SK-N-SH treated with all-trans-retinoic acid at 6 μM for 48 hours (cell line): ENCODE data around the gene DET1.

Source experiments
- ATAC-seq: fragments of 200-7000 bp; cut with Tn5 transposase; 3 replicates; pipeline ENCODE4 v1.9.1; 2020; ENCODE audit warnings: mild to moderate bottlenecking, moderate library complexity
- ARNTL ChIP-seq: fragments of 450-650 bp; formaldehyde crosslinking; IDR thresholded peaks from 2 replicates; pipeline ENCODE4 v1.5.0; 2020; ENCODE audit warnings: low read depth, mild to moderate bottlenecking, moderate library complexity, borderline replicate concordance
- BACH2 ChIP-seq: fragments of 250-450 bp; sonication (Bioruptor Pico); IDR thresholded peaks from 2 replicates; pipeline ENCODE4 v1.9.0; 2021; ENCODE audit warnings: mild to moderate bottlenecking, borderline replicate concordance
- CREB5 ChIP-seq: fragments of 250-450 bp; sonication (Bioruptor Pico); IDR thresholded peaks from 2 replicates; pipeline ENCODE4 v1.5.1; 2020; ENCODE audit warnings: low read depth, mild to moderate bottlenecking, moderate library complexity
- CSDC2 ChIP-seq: fragments of 250-450 bp; sonication (Bioruptor Pico); IDR thresholded peaks from 2 replicates; pipeline ENCODE4 v1.5.0; 2020; ENCODE audit warnings: mild to moderate bottlenecking, moderate library complexity
- CSRNP3 ChIP-seq: fragments of 250-450 bp; sonication (Bioruptor Pico); IDR thresholded peaks from 2 replicates; pipeline ENCODE4 v1.5.1; 2021; ENCODE audit warnings: mild to moderate bottlenecking, moderate library complexity
- ESRRG ChIP-seq: fragments of 250-450 bp; sonication (Bioruptor Pico); IDR thresholded peaks from 2 replicates; pipeline ENCODE4 v1.6.1; 2021; ENCODE audit warnings: mild to moderate bottlenecking
- GLIS3 ChIP-seq: fragments of 250-450 bp; sonication (Bioruptor Pico); IDR thresholded peaks from 2 replicates; pipeline ENCODE4 v1.5.0; 2020; ENCODE audit warnings: mild to moderate bottlenecking, moderate library complexity
- ISL1 ChIP-seq: fragments of 250-450 bp; sonication (Bioruptor Pico); IDR thresholded peaks from 2 replicates; pipeline ENCODE4 v2.1.2; 2022; ENCODE audit warnings: mild to moderate bottlenecking, moderate library complexity
- OSR1 ChIP-seq: fragments of 250-450 bp; sonication (Bioruptor Pico); IDR thresholded peaks from 2 replicates; pipeline ENCODE4 v1.8.0; 2022; ENCODE audit warnings: moderate library complexity, mild to moderate bottlenecking, inconsistent platforms
- PATZ1 ChIP-seq: fragments of 250-450 bp; sonication (Bioruptor Pico); IDR thresholded peaks from 2 replicates; pipeline ENCODE4 v1.8.0; 2020; ENCODE audit warnings: mild to moderate bottlenecking, moderate library complexity, borderline replicate concordance
- POU6F1 ChIP-seq: fragments of 250-450 bp; sonication (Bioruptor Pico); IDR thresholded peaks from 2 replicates; pipeline ENCODE4 v1.8.0; 2021; ENCODE audit warnings: low read depth, mild to moderate bottlenecking, moderate library complexity, borderline replicate concordance
- PPARA ChIP-seq: fragments of 250-450 bp; sonication (Bioruptor Pico); IDR thresholded peaks from 2 replicates; pipeline ENCODE4 v1.5.0; 2020; ENCODE audit warnings: mild to moderate bottlenecking, borderline replicate concordance
- RARB ChIP-seq: fragments of 250-450 bp; sonication (Bioruptor Pico); IDR thresholded peaks from 2 replicates; pipeline ENCODE4 v1.8.0; 2021; ENCODE audit warnings: mild to moderate bottlenecking, moderate library complexity
- SNAI2 ChIP-seq: fragments of 250-450 bp; sonication (Bioruptor Pico); IDR thresholded peaks from 2 replicates; pipeline ENCODE4 v1.5.0; 2020; ENCODE audit warnings: mild to moderate bottlenecking, moderate library complexity
- TCF4 ChIP-seq: fragments of 250-450 bp; sonication (Bioruptor Pico); IDR thresholded peaks from 2 replicates; pipeline ENCODE4 v1.8.0; 2021; ENCODE audit warnings: mild to moderate bottlenecking, moderate library complexity, borderline replicate concordance
- TOX ChIP-seq: fragments of 250-450 bp; sonication (Bioruptor Pico); IDR thresholded peaks from 2 replicates; pipeline ENCODE4 v1.8.0; 2021; ENCODE audit warnings: mild to moderate bottlenecking, moderate library complexity, borderline replicate concordance
- TSHZ2 ChIP-seq: fragments of 250-450 bp; sonication (Bioruptor Pico); IDR thresholded peaks from 2 replicates; pipeline ENCODE4 v1.5.0; 2020; ENCODE audit warnings: mild to moderate bottlenecking, moderate library complexity
- ZFP3 ChIP-seq: fragments of 250-450 bp; sonication (Bioruptor Pico); IDR thresholded peaks from 2 replicates; pipeline ENCODE4 v1.5.0; 2020; ENCODE audit warnings: mild to moderate bottlenecking, moderate library complexity
- ZFP30 ChIP-seq: fragments of 450-650 bp; formaldehyde crosslinking; IDR thresholded peaks from 2 replicates; pipeline ENCODE4 v1.5.0; 2022; ENCODE audit warnings: mild to moderate bottlenecking, moderate library complexity
- ZNF565 ChIP-seq: fragments of 450-650 bp; formaldehyde crosslinking; conservative IDR thresholded peaks from 2 replicates; pipeline ENCODE4 v1.5.0; 2020; ENCODE audit warnings: low read depth, mild to moderate bottlenecking, moderate library complexity
- ZNF70 ChIP-seq: fragments of 450-650 bp; formaldehyde crosslinking; IDR thresholded peaks from 2 replicates; pipeline ENCODE4 v1.5.0; 2020; ENCODE audit warnings: mild to moderate bottlenecking, moderate library complexity

The DET1 gene

GRCh38 chr15:88497109-88497765 lies 49.2 kb downstream of the DET1 start:
- ATAC-seq, result no peak; the same call in 2 of the 3 replicates
- no peak for TF ChIP-seq ZFP3 (CRISPR knock-in tag)
- TF ChIP-seq PPARA, result no peak
- TF ChIP-seq TOX (CRISPR knock-in tag), result no peak
- TF ChIP-seq ISL1 (CRISPR knock-in tag), result no peak
- TF ChIP-seq ZNF565 (CRISPR knock-in tag), result no peak
- TF ChIP-seq CREB5, result no peak
- no peak for TF ChIP-seq TCF4
- no peak for TF ChIP-seq POU6F1 (CRISPR knock-in tag)
- no peak for TF ChIP-seq SNAI2 (CRISPR knock-in tag)
- TF ChIP-seq CSRNP3 (CRISPR knock-in tag), result no peak
- TF ChIP-seq CSDC2 (CRISPR knock-in tag), result no peak
- TF ChIP-seq ZNF70 (CRISPR knock-in tag), result no peak
- TF ChIP-seq GLIS3 (CRISPR knock-in tag), result no peak
- TF ChIP-seq PATZ1, result no peak
- no peak for TF ChIP-seq OSR1
- TF ChIP-seq ZFP30 (CRISPR knock-in tag), result no peak
- no peak for TF ChIP-seq BACH2 (CRISPR knock-in tag)
- TF ChIP-seq TSHZ2 (CRISPR knock-in tag), result no peak

GRCh38 chr15:88493844-88494243 lies 52.6 kb downstream of the DET1 start:
- ATAC-seq, result no peak
- no peak for TF ChIP-seq ARNTL (CRISPR knock-in tag)
- TF ChIP-seq TSHZ2 (CRISPR knock-in tag), result no peak
- TF ChIP-seq OSR1, result no peak
- TF ChIP-seq ZNF70 (CRISPR knock-in tag), result no peak
- no peak for TF ChIP-seq PPARA
- no peak for TF ChIP-seq TCF4
- TF ChIP-seq GLIS3 (CRISPR knock-in tag), result no peak
- no peak for TF ChIP-seq ZFP3 (CRISPR knock-in tag)
- no peak for TF ChIP-seq PATZ1
- no peak for TF ChIP-seq TOX (CRISPR knock-in tag)
- TF ChIP-seq SNAI2 (CRISPR knock-in tag), result no peak
- no peak for TF ChIP-seq BACH2 (CRISPR knock-in tag)
- no peak for TF ChIP-seq RARB (CRISPR knock-in tag)
- no peak for TF ChIP-seq ESRRG (CRISPR knock-in tag)
- no peak for TF ChIP-seq ISL1 (CRISPR knock-in tag)
